Sciatic nerve (tissue), 2 donors: ENCODE measurements around the gene PTPRM. TPM values are rescaled to one million over a fixed set of nuclear protein-coding genes. Genes with fewer than 3 reads are reported as not detected.

ENCODE experiments used
- ATAC-seq: fragments of 200-7000 bp; cut with Tn5 transposase; one replicate; pipeline ENCODE4 v1.9.1; 2020; ENCODE audit warnings: mild to moderate bottlenecking, moderate library complexity
- DNase-seq: peaks from one replicate; pipeline ENCODE4 v3.0.0-alpha.2; 2020; ENCODE audit warnings: low spot score
- intact Hi-C: fragments of 100-400 bp; cut with DNase I; formaldehyde crosslinking; loops from one replicate; pipeline ENCODE4 v1.14.2; 2022
- total RNA-seq: library from RNA; stranded (reverse); fragmentation: NEBNext Ultra II Directional; extraction: Animal tissue kit (Norgen Biotek cat#: 25700); gene quantifications from one replicate; pipeline ENCODE4 v1.2.1, GENCODE V29; 2021
- donor health status: DM: no; HTN: no; CAD: no.
- donor health status: DM: no; HTN: no; CAD: no.

The PTPRM gene
- total RNA-seq, 1 donor from 2014 or later: 66.5 TPM

DNA sequence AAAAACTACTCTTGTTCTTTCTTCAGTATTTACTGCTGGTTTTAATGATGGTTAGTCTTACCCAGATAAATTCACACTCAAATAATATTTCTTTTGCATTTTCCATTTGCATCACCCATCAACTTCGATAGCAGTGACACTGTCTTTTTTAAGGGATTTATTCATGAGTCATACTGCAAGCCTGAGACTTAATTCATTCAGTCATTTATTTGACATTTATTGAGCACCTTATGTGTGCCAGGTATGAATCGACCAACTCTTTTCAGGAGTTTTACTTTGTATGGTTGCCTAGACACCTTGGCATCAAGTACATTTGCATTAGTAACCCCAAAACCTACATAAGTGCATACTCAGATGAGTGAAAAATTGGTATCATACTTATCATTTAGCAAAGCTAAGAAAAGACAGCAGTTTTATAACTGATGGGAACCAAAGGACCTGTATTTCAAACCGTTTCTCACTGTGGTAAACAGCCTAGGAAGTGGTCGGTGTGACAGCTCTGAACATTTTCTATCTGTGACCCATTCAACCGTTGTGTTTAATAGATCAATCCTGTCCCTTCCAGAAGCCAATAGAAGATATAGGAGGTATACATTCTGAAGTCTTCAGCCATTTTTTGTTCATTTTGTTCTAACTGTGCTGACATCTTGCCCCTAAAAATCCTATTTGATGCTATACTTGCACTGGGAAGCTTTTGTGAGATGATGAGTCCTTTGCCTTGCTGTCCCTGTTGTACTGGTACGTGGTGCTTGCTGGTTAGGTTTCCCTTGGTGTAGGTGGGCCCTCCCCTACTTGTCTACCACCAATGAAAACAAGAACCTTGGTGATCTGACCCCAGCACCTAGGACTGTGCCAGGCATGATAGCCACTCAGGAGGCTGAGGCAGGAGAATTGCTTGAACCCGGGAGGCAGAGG lies 557.4 kb downstream of the PTPRM start:
- ATAC-seq (no peak), DNase-seq (no peak)
- intact Hi-C loops: no loop called here

DNA sequence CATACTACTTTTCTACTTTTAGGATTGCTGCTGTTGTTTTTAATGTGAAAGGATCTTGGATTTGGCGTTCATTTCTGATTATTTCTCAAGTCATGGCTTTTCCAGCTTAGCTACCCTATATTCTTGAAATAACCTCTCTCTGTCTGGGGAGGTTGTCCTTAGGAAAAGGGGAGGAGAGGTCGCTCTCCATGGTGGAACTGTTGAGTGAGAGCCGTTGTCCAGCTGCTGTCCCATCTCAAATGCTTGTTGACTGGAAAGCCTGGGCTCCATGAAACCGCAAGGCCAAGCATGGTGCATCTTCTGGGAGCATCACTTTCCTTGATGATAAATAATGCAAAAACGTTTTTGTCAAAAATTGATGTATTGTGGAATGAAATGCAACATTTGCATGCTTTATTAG lies 563.0 kb downstream of the PTPRM start:
- ATAC-seq: no peak
- DNase-seq: no peak
- intact Hi-C loops: no loop called here

- intact Hi-C loops: no loop called here
- DNase-seq: no peak
- ATAC-seq: no peak
Observed at GRCh38 chr18:8133032-8133431, 565.9 kb downstream of the PTPRM start.

DNA sequence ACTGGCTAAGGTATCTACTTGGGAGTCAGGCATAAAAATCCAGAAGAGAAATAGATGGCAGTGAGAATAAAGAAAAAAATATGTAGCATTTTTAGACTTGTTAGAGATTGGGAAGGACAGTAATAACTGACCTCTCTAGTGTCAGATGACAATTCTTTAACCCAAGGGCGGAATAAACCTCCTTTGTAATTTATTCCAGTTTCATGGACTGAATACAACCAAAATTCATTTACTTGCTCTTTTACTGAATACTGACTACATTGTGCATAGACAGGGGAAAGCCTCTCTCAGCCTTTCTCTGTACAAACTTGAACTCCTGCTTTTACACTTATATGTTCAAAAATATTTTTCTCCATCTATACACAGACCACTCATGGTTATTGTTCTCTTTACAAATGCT lies 566.8 kb downstream of the PTPRM start:
- intact Hi-C loops: no loop called here
- no peak for DNase-seq
- ATAC-seq: no peak

DNA sequence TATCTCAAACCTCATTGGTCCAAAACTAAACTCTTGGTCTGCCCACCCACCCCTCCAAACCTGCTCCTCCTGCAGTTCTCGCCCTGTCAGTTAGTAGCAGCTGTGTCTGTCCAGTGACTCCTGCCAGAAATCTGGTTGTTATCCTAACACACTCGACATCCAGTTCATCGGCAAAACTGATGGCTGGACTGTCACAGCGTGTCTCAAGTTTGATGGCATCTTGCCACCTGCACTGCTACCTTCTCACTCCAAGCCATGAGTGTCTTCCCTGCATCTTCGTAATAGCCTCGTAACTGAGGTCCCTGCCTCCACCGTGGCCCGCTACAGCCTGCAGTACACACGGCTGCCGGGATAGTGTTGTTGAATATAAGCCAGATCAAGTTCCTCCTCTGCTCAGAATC lies 572.0 kb downstream of the PTPRM start:
- DNase-seq: no peak
- peak; percentile 76 for ATAC-seq
- intact Hi-C loops: no loop called here

GRCh38 chr18:8139891-8140406 lies 572.8 kb downstream of the PTPRM start:
- ATAC-seq (peak; percentile 90), DNase-seq (no peak)
- intact Hi-C loops: no loop called here

DNA sequence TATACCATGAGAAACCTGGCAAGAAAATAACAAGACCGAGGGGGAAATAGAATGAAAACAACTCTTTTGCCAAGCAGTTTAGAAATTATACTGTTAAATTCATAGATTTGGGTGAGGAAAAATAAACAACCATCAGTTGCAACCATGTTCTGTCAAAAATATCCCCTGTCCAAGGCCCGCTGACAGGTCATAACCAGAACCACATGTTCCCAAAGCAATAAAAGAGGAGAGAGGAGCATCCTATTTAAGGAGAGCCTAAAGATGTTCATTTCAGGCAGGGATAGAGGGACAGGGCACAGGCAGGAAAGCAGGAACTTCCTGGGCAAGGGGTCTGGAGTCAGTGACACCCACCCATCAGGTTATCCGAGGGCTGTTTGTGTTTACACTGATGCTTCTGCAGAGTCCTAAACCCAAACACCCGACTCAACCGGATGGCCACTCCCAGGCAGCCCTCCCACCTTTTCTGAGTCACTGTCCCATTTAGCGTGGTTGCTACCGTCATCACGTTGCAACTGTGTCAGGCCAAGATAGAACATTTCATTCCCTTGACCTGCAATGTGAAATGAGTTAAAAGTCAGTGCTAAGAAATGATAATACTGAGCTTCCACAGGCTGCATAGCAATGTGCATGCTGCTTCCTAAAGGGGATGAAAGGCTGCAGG lies 573.9 kb downstream of the PTPRM start:
- ATAC-seq: peak; percentile 59
- intact Hi-C loops: no loop called here

GRCh38 chr18:8142131-8142711 lies 575.1 kb downstream of the PTPRM start:
- intact Hi-C loops: no loop called here
- no peak for ATAC-seq
- no peak for DNase-seq

More for the DNA sequence above, 573.9 kb downstream of the PTPRM start:
- no peak for DNase-seq

DNA sequence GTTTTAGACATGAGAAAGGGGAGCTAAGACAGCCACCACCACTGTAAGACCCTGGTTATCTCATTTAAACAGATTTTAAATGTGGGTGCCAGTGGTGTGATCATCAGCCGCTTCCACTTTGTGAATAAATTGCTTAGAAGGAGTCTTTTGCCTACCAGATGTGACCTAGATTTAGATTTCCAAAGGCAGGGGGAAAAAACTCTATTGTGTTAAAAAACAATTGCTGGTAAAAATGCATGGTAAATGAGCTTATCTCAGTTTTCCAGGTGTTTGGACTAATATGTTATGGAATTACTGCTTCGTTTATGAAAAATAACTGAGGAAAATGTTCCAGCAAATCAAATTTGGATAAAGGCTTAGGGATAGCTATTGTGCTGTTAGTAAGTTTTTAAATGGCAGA lies 575.8 kb downstream of the PTPRM start:
- no peak for ATAC-seq
- intact Hi-C loops: no loop called here
- no peak for DNase-seq

DNA sequence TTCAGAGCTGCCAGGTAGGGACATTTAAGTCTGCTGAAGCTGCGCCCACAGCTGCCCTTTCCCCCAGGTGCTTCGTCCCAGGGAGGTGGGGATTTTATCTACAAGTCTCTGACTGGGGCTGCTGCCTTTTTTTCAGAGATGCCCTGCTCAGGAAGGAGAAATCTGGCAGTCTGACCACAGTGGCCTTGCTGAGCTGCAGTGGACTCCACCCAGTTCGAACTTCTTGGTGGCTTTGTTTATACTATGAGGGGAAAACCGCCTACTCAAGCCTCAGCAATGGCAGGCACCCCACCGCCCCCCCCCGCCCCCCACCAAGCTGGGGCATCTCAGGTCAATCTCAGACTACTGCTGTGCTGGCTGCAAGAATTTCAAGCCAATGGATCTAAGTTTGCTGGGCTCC lies 584.1 kb downstream of the PTPRM start:
- DNase-seq: no peak
- no peak for ATAC-seq
- intact Hi-C loops: no loop called here

DNA sequence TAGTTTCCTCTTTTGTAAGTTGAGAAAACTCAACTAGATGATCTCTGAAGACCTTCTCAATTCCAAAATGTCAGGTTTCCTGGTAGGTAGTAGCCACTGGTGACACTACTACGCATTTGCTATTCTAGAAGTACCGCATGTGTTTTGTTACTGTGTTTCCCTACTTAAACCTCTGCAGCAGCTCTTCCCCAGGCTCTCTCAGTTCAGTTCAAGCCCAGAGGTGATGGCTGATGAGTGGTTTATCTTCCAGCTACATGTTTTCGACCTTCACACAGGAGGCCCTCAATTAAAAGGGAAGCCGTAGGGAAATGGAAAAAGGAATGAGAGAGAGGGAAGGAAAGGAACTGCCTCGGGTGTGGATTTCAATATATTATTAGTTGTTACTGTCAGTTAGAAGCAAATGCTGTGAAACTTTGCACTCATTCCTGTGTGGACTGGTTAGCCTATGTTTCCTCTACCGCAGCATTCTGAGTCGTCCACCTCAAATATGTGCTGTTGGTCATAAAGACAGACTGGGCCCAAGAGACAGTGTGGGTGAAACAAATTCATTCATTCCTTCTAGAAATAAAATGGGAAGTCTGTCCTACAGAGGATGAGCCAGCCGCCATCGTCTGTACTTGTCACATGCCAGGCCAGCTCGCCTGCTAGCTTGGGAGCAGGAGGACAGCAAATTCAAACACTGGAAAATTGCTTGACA lies 586.9 kb downstream of the PTPRM start:
- intact Hi-C loops: no loop called here
- no peak for ATAC-seq
- DNase-seq: no peak

GRCh38 chr18:8162802-8163201 lies 595.7 kb downstream of the PTPRM start:
- no peak for DNase-seq
- ATAC-seq: no peak
- intact Hi-C loops: no loop called here

DNA sequence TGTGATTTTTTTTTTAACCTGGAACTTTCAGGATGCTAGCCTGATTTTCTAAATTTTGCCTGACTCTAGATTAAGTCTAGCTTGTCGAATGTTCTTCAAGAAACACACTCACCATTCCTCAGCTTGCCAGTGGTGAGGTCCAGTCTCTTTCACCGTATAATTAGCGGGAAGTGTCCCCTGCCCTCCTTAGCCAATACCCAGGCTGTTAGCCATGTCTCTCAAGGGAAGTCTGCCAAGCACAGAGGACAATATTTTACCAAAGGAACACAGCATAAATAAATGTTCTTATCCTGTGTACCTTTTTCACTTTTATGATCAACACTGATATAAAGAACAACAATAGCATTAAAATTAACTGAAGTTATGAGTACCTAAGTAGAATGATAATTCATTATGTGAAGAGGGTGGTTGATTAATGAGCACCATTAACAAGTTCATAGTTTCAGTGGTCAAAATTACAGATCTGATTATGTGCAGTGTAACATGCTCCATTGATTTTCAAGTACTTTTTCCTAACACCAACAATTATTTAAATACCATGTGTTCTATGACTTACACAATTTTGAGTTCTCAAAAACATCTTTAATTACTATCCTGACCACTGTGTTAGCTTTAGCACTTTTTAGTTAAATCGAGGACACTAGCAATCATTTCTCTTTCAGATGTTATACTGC lies 596.3 kb downstream of the PTPRM start:
- no peak for DNase-seq
- ATAC-seq: no peak
- intact Hi-C loops: no loop called here

- no peak for ATAC-seq
- intact Hi-C loops: no loop called here
- DNase-seq: no peak
Observed at GRCh38 chr18:8165095-8165494, 598.0 kb downstream of the PTPRM start.

DNA sequence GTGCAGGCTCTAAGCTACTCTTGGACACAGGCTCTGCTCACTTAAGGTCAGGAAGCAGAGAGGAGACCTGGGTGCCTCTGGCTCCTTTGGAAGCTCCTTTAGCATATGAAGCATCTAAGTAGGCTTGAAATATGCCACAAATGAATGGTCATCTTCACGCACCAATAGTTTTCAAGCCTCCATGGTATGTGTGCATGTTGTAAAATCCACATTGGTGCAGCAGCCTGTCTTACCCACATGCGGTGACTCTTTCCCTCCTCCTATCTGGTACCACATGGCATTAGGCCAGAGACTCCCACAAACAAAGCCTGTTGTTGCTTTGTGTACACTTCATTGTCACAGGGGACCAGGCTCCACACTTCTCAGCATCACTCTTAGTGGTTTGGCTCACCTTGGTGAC lies 599.9 kb downstream of the PTPRM start:
- intact Hi-C loops: no loop called here
- no peak for ATAC-seq
- no peak for DNase-seq

DNA sequence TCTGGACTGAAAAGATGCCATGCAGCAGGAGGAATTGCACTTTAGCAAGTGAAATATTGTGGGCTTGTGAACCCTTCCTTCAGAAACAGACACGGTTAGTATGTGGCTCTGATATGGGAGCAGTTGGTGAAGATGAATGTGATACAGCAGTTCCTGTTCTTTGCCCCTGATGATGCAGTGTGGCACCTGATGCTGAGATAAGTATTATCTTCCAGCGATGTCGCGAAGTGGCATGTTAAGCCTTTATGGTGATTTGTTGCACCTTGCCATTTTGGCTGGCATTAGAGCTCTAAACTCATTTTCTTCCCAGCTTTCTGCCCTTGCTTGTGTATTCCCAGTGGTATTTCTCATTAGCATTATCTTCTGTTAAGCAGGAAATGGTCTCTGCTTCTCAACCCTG lies 600.6 kb downstream of the PTPRM start:
- intact Hi-C loops: no loop called here
- ATAC-seq: no peak
- DNase-seq: no peak

DNA sequence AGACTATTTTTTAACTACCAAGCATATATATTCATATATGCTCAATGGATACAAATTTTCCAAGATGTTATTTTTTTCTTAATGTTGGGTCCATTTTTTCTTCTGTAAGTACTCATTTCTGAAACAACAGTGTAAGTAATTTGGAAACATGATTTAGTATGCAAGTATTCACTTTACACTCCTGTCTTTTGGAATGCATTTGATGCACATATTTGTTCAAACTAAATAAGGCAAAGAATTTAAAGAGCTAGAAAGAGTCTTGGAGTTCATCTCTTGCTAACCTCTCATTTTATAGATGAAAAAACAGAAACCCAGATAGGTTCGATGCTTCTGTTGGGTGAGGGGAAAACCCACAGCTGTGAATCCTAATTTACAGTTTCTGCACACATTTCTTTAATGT lies 602.6 kb downstream of the PTPRM start:
- no peak for ATAC-seq
- intact Hi-C loops: no loop called here
- DNase-seq: no peak

- intact Hi-C loops: no loop called here
- ATAC-seq: no peak
- DNase-seq: no peak
Observed at GRCh38 chr18:8174771-8175170, 607.7 kb downstream of the PTPRM start.

GRCh38 chr18:8175501-8176061 lies 608.5 kb downstream of the PTPRM start:
- ATAC-seq (no peak), DNase-seq (no peak)
- intact Hi-C loops: no loop called here
